Measurements from ENCODE around the gene LAMA3. TPM values are rescaled to one million over a fixed set of nuclear protein-coding genes. Genes with fewer than 3 reads are reported as not detected.
A peak's percentile ranks its signal among the peaks of the same experiment; 100 is the strongest.

Gene LAMA3
- total RNA-seq, 1 donor = 8.3 TPM

GRCh38 chr18:23779696-23780303 lies 90.5 kb downstream of the LAMA3 start:
- no peaks in the 10 kb centered on the region for H3K9me3 ChIP-seq (ENCODE audit: low read depth, low read length)
- no peaks in the 10 kb centered on the region for H3K36me3 ChIP-seq (ENCODE audit: insufficient read depth, low read length)
- no peak overlapping the region for H3K27ac ChIP-seq (ENCODE audit: low read depth, low read length)
- H3K4me1 ChIP-seq (ENCODE audit: insufficient read depth, low read length) = peaks cover 7% of the 10 kb centered on the region
- H3K27me3 ChIP-seq (ENCODE audit: insufficient read depth, low read length) = no peaks in the 10 kb centered on the region
- H3K4me3 ChIP-seq (ENCODE audit: insufficient read depth, low read length) = no peak overlapping the region
- no peak overlapping the region for H2AFZ ChIP-seq (ENCODE audit: low read length)
- no peaks in the 10 kb centered on the region for H3K79me2 ChIP-seq (ENCODE audit: insufficient read depth, low read length)
- no peaks in the 10 kb centered on the region for H4K20me1 ChIP-seq (ENCODE audit: insufficient read depth, low read length)
- DNase-seq (ENCODE audit: insufficient read length, low spot score, missing footprints) = no peak
- H3K4me2 ChIP-seq (ENCODE audit: insufficient read depth, low read length) = no peak overlapping the region
- peak; percentile 16 for TF ChIP-seq CTCF (IDR thresholded peaks at IDR 0.05; ENCODE audit: extremely low read depth, low read depth, low read length)

- Histone ChIP-seq H3K4me3 (ENCODE audit: insufficient read depth, low read length) (no peak overlapping the region), H3K4me2 (ENCODE audit: insufficient read depth, low read length) (peak overlapping the region; percentile 5), H3K4me1 (ENCODE audit: insufficient read depth, low read length) (peaks cover 10% of the 10 kb centered on the region), H3K36me3 (ENCODE audit: insufficient read depth, low read length) (no peaks in the 10 kb centered on the region), H3K27me3 (ENCODE audit: insufficient read depth, low read length) (no peaks in the 10 kb centered on the region), H2AFZ (ENCODE audit: low read length) (peak overlapping the region; percentile 11), H4K20me1 (ENCODE audit: insufficient read depth, low read length) (no peaks in the 10 kb centered on the region), H3K9me3 (ENCODE audit: low read depth, low read length) (no peaks in the 10 kb centered on the region), H3K27ac (ENCODE audit: low read depth, low read length) (peak overlapping the region; percentile 43), H3K79me2 (ENCODE audit: insufficient read depth, low read length) (no peaks in the 10 kb centered on the region)
- peak; percentile 82 for DNase-seq (ENCODE audit: insufficient read length, low spot score, missing footprints)
- TF ChIP-seq CTCF (IDR thresholded peaks at IDR 0.05; ENCODE audit: extremely low read depth, low read depth, low read length) = no peak
Observed at GRCh38 chr18:23784832-23785245, 95.6 kb downstream of the LAMA3 start.

- Histone ChIP-seq H3K9me3 (ENCODE audit: low read depth, low read length) (no peaks in the 10 kb centered on the region), H4K20me1 (ENCODE audit: insufficient read depth, low read length) (no peaks in the 10 kb centered on the region), H3K79me2 (ENCODE audit: insufficient read depth, low read length) (no peaks in the 10 kb centered on the region), H2AFZ (ENCODE audit: low read length) (no peak overlapping the region), H3K4me3 (ENCODE audit: insufficient read depth, low read length) (no peak overlapping the region), H3K27ac (ENCODE audit: low read depth, low read length) (no peak overlapping the region), H3K4me2 (ENCODE audit: insufficient read depth, low read length) (no peak overlapping the region), H3K27me3 (ENCODE audit: insufficient read depth, low read length) (no peaks in the 10 kb centered on the region), H3K4me1 (ENCODE audit: insufficient read depth, low read length) (no peaks in the 10 kb centered on the region), H3K36me3 (ENCODE audit: insufficient read depth, low read length) (no peaks in the 10 kb centered on the region)
- no peak for DNase-seq (ENCODE audit: insufficient read length, low spot score, missing footprints)
- TF ChIP-seq CTCF (IDR thresholded peaks at IDR 0.05; ENCODE audit: extremely low read depth, low read depth, low read length) = no peak
Observed at GRCh38 chr18:23793051-23793450, 103.8 kb downstream of the LAMA3 start.

- no peak overlapping the region for H2AFZ ChIP-seq (ENCODE audit: low read length)
- H3K27me3 ChIP-seq (ENCODE audit: insufficient read depth, low read length) = no peaks in the 10 kb centered on the region
Observed at GRCh38 chr18:23793985-23794867, 105.0 kb downstream of the LAMA3 start.

More at GRCh38 chr18:23793985-23794867, 105.0 kb downstream of the LAMA3 start:
- Histone ChIP-seq H3K4me2 (ENCODE audit: insufficient read depth, low read length) (no peak overlapping the region), H3K9me3 (ENCODE audit: low read depth, low read length) (no peaks in the 10 kb centered on the region), H3K79me2 (ENCODE audit: insufficient read depth, low read length) (no peaks in the 10 kb centered on the region), H4K20me1 (ENCODE audit: insufficient read depth, low read length) (no peaks in the 10 kb centered on the region), H3K36me3 (ENCODE audit: insufficient read depth, low read length) (no peaks in the 10 kb centered on the region), H3K27ac (ENCODE audit: low read depth, low read length) (no peak overlapping the region), H3K4me3 (ENCODE audit: insufficient read depth, low read length) (no peak overlapping the region), H3K4me1 (ENCODE audit: insufficient read depth, low read length) (no peaks in the 10 kb centered on the region)
- TF ChIP-seq CTCF (IDR thresholded peaks at IDR 0.05; ENCODE audit: extremely low read depth, low read depth, low read length) = no peak
- no peak for DNase-seq (ENCODE audit: insufficient read length, low spot score, missing footprints)
